ACC112 (cell line): ENCODE measurements around the gene SH3RF3.

Experiments
- H2AFZ ChIP-seq: fragments of 200-600 bp; sonication (generic); one replicate; pipeline ENCODE4 v1.6.0; 2017; ENCODE audit warnings: antibody characterized with exemption, low read length; ENCODE audit not compliant: unreplicated experiment
- H3K27ac ChIP-seq: fragments of 200-600 bp; sonication (generic); 2 replicates; pipeline ENCODE4 v1.5.1; 2014; ENCODE audit warnings: low read depth, mild to moderate bottlenecking, antibody characterized with exemption, low read length, moderate library complexity
- H3K27me3 ChIP-seq: fragments of 200-600 bp; sonication (generic); 2 replicates; pipeline ENCODE4 v1.6.1; 2014; ENCODE audit warnings: mild to moderate bottlenecking, antibody characterized with exemption, low read length, moderate library complexity, mixed read lengths; ENCODE audit not compliant: insufficient read depth
- H3K36me3 ChIP-seq: fragments of 200-600 bp; sonication (generic); 2 replicates; pipeline ENCODE4 v1.6.1; 2016; ENCODE audit warnings: mild to moderate bottlenecking, antibody characterized with exemption, low read length, moderate library complexity, mixed read lengths; ENCODE audit not compliant: insufficient read depth
- H3K4me1 ChIP-seq: fragments of 200-600 bp; sonication (generic); one replicate; pipeline ENCODE4 v1.6.1; 2016; ENCODE audit warnings: low read length, mixed read lengths; ENCODE audit not compliant: insufficient read depth, unreplicated experiment, control insufficient read depth
- H3K4me3 ChIP-seq: fragments of 200-600 bp; sonication (generic); 2 replicates; pipeline ENCODE4 v1.5.1; 2014; ENCODE audit warnings: mild to moderate bottlenecking, low read depth, low read length
- H3K79me2 ChIP-seq: fragments of 200-600 bp; sonication (generic); one replicate; pipeline ENCODE4 v1.6.0; 2016; ENCODE audit warnings: low read length; ENCODE audit not compliant: control insufficient read depth, unreplicated experiment, insufficient read depth

The SH3RF3 gene

GRCh38 chr2:109182426-109182825, 53.4 kb downstream of the SH3RF3 start:
- Histone ChIP-seq H3K27me3 (no peaks in the 10 kb centered on the region), H3K4me1 (peaks cover 48% of the 10 kb centered on the region), H3K79me2 (peaks cover 71% of the 10 kb centered on the region), H3K36me3 (peaks cover 11% of the 10 kb centered on the region; the same call in 1 of the 2 replicates), H3K27ac (no peak overlapping the region), H2AFZ (no peak overlapping the region), H3K4me3 (no peak overlapping the region)

- no peak overlapping the region for H3K4me3 ChIP-seq
- peaks cover 72% of the 10 kb centered on the region for H3K79me2 ChIP-seq
- peaks cover 9% of the 10 kb centered on the region; the same call in 1 of the 2 replicates for H3K36me3 ChIP-seq
- H3K27ac ChIP-seq: no peak overlapping the region
- peaks cover 45% of the 10 kb centered on the region for H3K4me1 ChIP-seq
- no peak overlapping the region for H2AFZ ChIP-seq
- H3K27me3 ChIP-seq: no peaks in the 10 kb centered on the region
Measured at GRCh38 chr2:109183871-109184270, 54.9 kb downstream of the SH3RF3 start.

GRCh38 chr2:109184368-109184767, 55.4 kb downstream of the SH3RF3 start:
- Histone ChIP-seq H3K4me1 (peaks cover 45% of the 10 kb centered on the region), H3K27ac (peak overlapping the region; percentile 96), H3K36me3 (peaks cover 8% of the 10 kb centered on the region; the same call in 1 of the 2 replicates), H3K4me3 (no peak overlapping the region), H2AFZ (no peak overlapping the region), H3K27me3 (no peaks in the 10 kb centered on the region), H3K79me2 (peaks cover 71% of the 10 kb centered on the region)

- Histone ChIP-seq H3K36me3 (0 out of 2 replicates have a peak, but pooled peaks cover 5% of the 10 kb centered on the region), H3K79me2 (peaks cover 65% of the 10 kb centered on the region), H2AFZ (no peak overlapping the region), H3K4me1 (peaks cover 45% of the 10 kb centered on the region), H3K27ac (peak overlapping the region; percentile 96), H3K4me3 (peak overlapping the region; percentile 52), H3K27me3 (no peaks in the 10 kb centered on the region)
Measured at GRCh38 chr2:109185338-109185737, 56.3 kb downstream of the SH3RF3 start.

- no peaks in the 10 kb centered on the region for H3K27me3 ChIP-seq
- peak overlapping the region; percentile 96 for H3K27ac ChIP-seq
- peaks cover 67% of the 10 kb centered on the region for H3K79me2 ChIP-seq
Measured at GRCh38 chr2:109185821-109186570, 57.0 kb downstream of the SH3RF3 start.

GRCh38 chr2:109186656-109187250, 57.7 kb downstream of the SH3RF3 start:
- no peaks in the 10 kb centered on the region for H3K27me3 ChIP-seq
- H3K4me1 ChIP-seq: peaks cover 39% of the 10 kb centered on the region
- peaks cover 72% of the 10 kb centered on the region for H3K79me2 ChIP-seq
- peak overlapping the region; percentile 96 for H3K27ac ChIP-seq
- no peak overlapping the region for H3K4me3 ChIP-seq
- H3K36me3 ChIP-seq: 0 out of 2 replicates have a peak, but pooled peaks cover 5% of the 10 kb centered on the region
- H2AFZ ChIP-seq: no peak overlapping the region

More at GRCh38 chr2:109185821-109186570, 57.0 kb downstream of the SH3RF3 start:
- Histone ChIP-seq H3K4me3 (peak overlapping the region; percentile 52), H2AFZ (no peak overlapping the region), H3K4me1 (peaks cover 40% of the 10 kb centered on the region), H3K36me3 (0 out of 2 replicates have a peak, but pooled peaks cover 5% of the 10 kb centered on the region)

- peaks cover 74% of the 10 kb centered on the region for H3K79me2 ChIP-seq
- no peak overlapping the region for H2AFZ ChIP-seq
- H3K4me1 ChIP-seq: peaks cover 31% of the 10 kb centered on the region
- no peaks in the 10 kb centered on the region for H3K27me3 ChIP-seq
- H3K4me3 ChIP-seq: no peak overlapping the region
- H3K36me3 ChIP-seq: no peaks in the 10 kb centered on the region
- H3K27ac ChIP-seq: no peak overlapping the region
Measured at GRCh38 chr2:109187711-109188495, 58.9 kb downstream of the SH3RF3 start.

GRCh38 chr2:109188496-109188890, 59.5 kb downstream of the SH3RF3 start:
- Histone ChIP-seq H3K36me3 (no peaks in the 10 kb centered on the region), H2AFZ (no peak overlapping the region), H3K4me1 (peaks cover 28% of the 10 kb centered on the region), H3K27me3 (no peaks in the 10 kb centered on the region), H3K4me3 (no peak overlapping the region), H3K79me2 (peaks cover 74% of the 10 kb centered on the region), H3K27ac (no peak overlapping the region)

GRCh38 chr2:109188898-109189297, 59.9 kb downstream of the SH3RF3 start:
- no peak overlapping the region for H2AFZ ChIP-seq
- H3K27ac ChIP-seq: no peak overlapping the region
- peaks cover 70% of the 10 kb centered on the region for H3K79me2 ChIP-seq
- H3K4me1 ChIP-seq: peaks cover 28% of the 10 kb centered on the region
- no peaks in the 10 kb centered on the region for H3K27me3 ChIP-seq
- no peak overlapping the region for H3K4me3 ChIP-seq
- no peaks in the 10 kb centered on the region for H3K36me3 ChIP-seq

- peaks cover 68% of the 10 kb centered on the region for H3K79me2 ChIP-seq
- H2AFZ ChIP-seq: no peak overlapping the region
Measured at GRCh38 chr2:109189751-109190150, 60.7 kb downstream of the SH3RF3 start.

More at GRCh38 chr2:109189751-109190150, 60.7 kb downstream of the SH3RF3 start:
- Histone ChIP-seq H3K4me1 (peaks cover 23% of the 10 kb centered on the region), H3K4me3 (no peak overlapping the region), H3K36me3 (no peaks in the 10 kb centered on the region), H3K27me3 (no peaks in the 10 kb centered on the region), H3K27ac (no peak overlapping the region)
